GM21360 (cell line): ENCODE data around the gene SMARCA4.
"Not testable (repeated sequence)": the region's sequence is repeated elsewhere in the genome, so short reads cannot be mapped to it uniquely, and the experiment has no call there.

Source experiments
- ATAC-seq: cut with Tn5 transposase; IDR thresholded peaks from one replicate; pipeline ENCODE4 v1.9.1; 2021; ENCODE audit warnings: mild to moderate bottlenecking, moderate library complexity; ENCODE audit not compliant: unreplicated experiment

SMARCA4 gene

GRCh38 chr19:10928563-10929401, 32.0 kb upstream of the SMARCA4 start, which contains the start of the genes TIMM29 and YIPF2:
Gene TIMM29 (plus strand): TSS chr19:10928811. CDS start chr19:10928823, 12 bp downstream.
Gene YIPF2 (minus strand): TSS chr19:10928639. CDS start chr19:10928410, 229 bp downstream.
- peak; percentile 54 for ATAC-seq

DNA sequence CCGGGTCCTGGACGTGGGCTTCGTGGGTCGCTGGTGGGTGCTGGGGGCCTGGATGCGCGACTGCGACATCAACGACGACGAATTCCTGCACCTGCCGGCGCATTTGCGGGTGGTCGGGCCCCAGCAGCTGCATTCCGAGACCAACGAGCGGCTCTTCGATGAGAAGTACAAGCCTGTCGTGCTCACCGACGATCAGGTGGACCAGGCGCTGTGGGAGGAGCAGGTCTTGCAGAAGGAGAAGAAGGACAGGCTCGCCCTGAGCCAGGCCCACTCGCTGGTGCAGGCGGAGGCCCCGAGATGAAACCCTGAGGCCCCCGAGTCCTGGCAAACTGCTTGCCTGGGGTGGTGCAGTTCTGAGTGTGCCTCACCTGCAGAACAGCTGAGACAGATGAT, 31.4 kb upstream of the SMARCA4 start:
- ATAC-seq, result no peak

DNA sequence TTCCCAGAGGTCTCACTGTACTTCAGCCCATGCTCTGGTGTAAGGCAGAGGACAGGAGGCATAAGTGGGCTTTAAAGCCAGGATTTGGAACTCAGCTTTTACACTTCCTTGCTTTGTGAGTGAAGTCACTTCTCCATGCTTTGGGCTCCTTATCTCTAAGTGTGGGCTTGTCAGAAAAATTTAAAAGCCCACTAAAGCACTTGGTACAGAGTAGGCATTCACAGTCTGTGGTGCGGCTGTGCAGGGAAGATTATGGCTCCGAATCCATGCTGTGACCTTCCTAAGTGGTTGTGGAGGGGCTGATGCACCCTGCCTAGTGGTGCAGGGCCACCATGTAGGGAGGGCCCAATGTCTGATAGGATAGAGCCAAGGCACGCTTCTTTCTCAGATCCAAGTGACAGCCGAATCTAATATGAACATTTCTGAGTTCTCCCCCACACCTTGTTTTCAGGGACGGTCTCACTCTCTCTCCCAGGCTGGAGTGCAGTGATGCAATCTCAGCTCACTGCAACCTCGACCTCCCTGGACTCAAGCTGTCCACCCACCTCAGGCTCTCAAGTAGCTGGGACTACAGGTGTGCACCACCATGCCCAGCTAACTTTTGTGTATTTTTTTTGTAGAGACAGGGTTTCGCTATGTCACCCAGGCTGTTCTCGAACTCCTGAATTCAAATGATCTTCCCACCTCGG, 25.3 kb upstream of the SMARCA4 start:
- no peak for ATAC-seq

DNA sequence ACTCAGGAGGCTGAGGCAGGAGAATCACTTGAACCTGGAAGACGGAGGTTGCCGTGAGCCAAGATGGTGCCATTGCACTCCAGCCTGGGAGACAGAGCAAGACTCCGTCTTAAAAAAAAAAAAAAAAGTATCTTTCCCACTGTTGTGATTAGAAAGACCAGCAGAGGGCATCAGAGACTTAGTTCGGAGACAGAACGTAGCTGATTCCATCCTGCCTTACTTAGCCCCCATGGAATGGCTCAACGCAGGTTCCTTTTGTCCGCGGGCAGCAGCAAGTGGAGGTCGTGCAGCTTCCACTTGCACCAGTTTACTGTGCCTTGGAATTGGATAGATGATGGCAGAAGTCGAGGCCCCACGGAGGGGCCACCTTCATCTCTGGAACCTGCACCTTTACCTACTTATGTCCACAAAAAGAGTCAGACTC, 24.2 kb upstream of the SMARCA4 start:
- ATAC-seq, result no peak

GRCh38 chr19:10941649-10942048, 19.2 kb upstream of the SMARCA4 start:
- ATAC-seq, result not testable (repeated sequence)

DNA sequence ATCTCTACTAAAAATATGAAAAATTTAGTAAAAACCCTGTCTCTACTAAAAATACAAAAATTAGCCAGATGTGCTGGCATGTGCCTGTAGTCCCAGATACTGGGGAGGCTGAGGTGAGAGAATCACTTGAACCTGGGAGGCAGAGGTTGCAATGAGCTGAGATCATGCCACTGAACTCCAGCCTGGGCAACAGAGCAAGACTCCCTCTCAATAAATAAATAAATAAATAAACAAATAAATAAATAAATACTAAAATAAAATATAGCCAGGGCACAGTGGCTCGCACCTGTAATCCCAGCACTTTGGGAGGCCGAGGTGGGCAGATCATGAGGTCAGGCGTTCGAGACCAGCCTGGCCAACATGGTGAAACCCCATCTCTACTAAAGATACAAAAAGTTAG, 17.4 kb upstream of the SMARCA4 start:
- ATAC-seq, result not testable (repeated sequence)

GRCh38 chr19:10945264-10945663, 15.6 kb upstream of the SMARCA4 start:
- ATAC-seq, result no peak

DNA sequence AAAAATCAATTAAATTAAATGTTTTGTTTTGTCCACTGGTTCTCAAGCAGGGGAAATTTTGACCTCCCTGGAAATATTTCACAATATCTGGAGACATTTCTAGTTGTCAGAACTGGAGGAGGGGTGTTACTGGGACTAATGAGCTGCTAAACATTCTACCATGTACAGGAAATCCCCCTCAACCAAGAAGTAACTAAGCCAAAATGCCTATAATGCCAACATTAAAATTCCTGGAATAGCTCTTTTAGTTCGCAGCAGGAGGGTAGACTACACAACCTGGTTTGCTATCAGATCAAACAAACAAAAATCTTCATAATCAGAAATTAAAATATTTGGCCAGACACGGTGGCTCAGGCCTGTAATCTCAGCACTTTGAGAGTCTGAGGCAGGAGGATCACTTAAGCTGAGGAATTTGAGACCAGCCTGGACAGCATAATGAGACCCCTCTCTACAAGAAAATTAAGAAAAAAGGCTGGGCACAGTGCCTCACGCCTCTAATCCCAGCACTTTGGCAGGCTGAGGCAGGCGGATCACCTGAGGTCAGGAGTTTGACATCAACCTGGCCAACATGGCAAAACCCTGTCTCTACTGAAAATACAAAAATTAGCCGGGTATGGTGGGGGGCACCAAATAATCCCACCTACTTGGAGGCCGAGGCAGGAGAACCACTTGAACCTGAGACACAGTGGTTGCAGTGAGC, 13.7 kb upstream of the SMARCA4 start:
- no peak for ATAC-seq

DNA sequence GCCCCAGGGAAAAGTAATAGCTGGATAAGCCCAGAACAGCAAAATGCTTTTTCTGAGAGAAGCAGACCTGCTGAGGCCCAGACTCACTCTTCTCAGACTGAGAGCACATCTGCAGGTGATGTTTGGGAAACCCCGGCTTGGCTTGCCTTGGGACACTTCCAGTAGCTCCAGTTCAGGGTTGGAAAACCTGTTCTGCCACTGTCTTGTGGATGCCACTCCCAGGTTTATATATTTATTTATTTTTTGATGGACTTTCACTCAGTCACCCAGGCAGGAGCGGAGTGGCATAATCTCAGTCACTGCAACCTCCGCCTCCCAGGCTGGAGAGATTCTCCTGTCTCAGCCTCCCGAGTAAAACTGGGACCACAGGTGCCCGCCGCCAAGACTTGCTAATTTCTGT, 8.0 kb upstream of the SMARCA4 start:
- ATAC-seq, result no peak

DNA sequence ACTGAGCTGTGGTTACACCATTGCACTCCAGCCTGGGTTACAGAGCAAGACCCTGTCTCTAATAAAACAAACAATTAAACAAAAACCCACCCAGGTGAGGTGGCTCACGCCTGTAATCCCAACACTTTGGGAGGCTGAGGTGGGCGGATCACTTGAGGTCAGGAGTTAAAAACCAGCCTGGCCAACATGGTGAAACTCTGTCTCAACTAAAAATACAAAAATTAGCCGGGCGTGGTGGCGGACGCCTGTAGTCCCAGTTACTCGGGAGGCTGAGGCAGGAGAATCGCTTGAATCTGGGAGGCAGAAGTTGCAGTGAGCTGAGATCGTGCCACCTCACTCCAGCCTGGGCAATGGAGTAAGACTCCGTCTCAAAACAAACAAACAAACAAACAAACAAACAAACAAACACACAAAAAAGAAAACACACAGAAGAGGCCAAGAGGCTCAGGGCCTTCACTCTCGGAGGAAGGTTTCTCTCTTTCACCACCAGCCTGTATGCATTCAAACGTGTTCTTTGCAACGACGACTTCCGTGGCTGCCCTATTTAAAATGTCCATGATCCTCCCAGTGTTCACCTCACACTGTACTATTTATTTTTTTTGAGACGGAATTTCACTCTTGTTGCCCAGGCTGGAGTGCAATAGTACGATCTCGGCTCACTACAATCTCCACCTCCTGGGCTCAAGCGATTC, 1.4 kb upstream of the SMARCA4 start:
- not testable (repeated sequence) for ATAC-seq

- ATAC-seq, result peak; percentile 35
Measured at GRCh38 chr19:10961073-10961860, 437 bp downstream of the SMARCA4 start.

- ATAC-seq, result no peak
Measured at GRCh38 chr19:10962863-10963262, 2.0 kb downstream of the SMARCA4 start.

- no peak for ATAC-seq
Measured at GRCh38 chr19:10963865-10964264, 3.0 kb downstream of the SMARCA4 start.

DNA sequence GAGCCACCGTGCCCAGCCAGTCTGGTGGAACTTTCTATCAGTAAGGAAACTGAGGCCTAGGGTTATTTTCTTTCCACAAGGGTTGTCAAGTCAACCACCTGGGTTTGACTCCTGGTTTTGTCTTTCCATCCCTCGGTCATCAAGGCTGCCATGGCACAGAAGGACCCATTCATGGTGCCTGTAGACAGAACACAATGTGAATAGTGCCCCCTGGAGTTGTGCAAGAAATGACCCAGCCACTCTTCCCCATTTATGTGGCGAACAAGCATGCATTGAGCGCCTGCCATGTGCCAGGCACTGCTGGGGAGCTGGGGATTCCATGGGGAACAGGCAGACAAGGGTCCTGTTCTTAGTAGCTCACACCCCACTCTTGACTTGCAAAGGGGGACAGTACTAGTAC, 4.1 kb downstream of the SMARCA4 start:
- ATAC-seq, result no peak

DNA sequence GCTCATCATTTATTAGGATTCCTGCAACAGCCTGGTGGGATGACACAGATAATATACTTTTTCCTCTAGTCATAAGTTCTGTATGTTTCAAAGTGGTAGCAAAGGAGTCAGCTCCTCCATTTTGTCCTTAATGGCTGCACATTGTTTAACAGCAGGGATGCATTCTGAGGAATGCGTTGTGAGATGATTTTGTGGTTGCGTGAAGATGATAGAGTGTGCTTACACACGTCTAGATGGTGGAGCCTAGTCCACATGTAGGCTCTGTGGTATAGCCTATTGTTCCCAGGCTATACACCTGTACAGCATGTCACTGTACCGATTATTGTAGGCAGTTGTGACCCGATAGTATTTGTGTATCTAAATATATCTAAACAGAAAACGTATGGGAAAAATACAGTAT, 4.6 kb downstream of the SMARCA4 start:
- no peak for ATAC-seq

GRCh38 chr19:10966809-10967208, 6.0 kb downstream of the SMARCA4 start:
- no peak for ATAC-seq

DNA sequence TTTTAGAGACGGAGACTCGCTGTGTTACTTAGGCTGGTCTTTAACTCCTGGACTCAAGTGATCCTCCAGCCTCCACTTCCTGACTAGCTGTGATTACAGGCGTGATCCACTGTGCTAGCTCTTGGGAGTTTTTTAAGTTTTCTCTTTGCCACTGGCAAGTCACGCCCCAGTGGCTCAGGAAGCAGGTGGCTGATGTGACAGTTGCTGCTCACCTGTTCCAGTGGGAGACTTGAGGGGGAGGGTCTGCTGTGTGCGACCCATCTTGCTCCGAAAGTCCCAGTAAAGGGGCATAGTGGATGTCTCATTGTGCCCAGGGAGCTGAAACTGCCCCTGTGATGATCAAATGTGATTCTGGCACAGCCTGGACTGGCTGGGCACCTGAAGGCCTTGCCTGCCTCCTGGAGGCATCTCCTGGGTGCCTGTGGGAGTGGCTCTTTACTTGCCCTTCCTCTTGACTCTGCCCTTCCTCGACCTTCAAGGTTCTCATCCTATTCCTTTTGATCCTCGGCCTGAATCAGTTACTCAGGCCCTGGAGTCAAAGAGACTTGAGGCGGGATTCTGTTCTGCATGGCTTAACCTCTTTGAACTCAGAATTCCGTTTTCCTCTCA, 7.8 kb downstream of the SMARCA4 start:
- no peak for ATAC-seq

- ATAC-seq, result no peak
Measured at GRCh38 chr19:10971107-10971726, 10.4 kb downstream of the SMARCA4 start.
